Neural cell (in vitro differentiated cells): Measurements from ENCODE around the gene ZBTB42.

Experiments
- EP300 ChIP-seq: fragments of 450-650 bp; conservative IDR thresholded peaks from 2 replicates; pipeline ENCODE4 v1.6.1; 2014; ENCODE audit warnings: antibody characterized with exemption, mild to moderate bottlenecking, moderate library complexity; ENCODE audit not compliant: poor library complexity, severe bottlenecking
- EZH2 ChIP-seq: fragments of 200-600, 300-800 bp; shearing (Covaris generic), sonication (generic); IDR thresholded peaks from 2 replicates; pipeline ENCODE4 v1.6.1; 2014; ENCODE audit warnings: antibody characterized with exemption, low read length, borderline replicate concordance, mild to moderate bottlenecking; ENCODE audit not compliant: insufficient read depth, poor library complexity, severe bottlenecking
- MXI1 ChIP-seq: fragments of 450-650 bp; conservative IDR thresholded peaks from 2 replicates; pipeline ENCODE4 v1.6.1; 2014; ENCODE audit warnings: antibody characterized with exemption, mild to moderate bottlenecking; ENCODE audit not compliant: poor library complexity, severe bottlenecking
- POLR2AphosphoS5 ChIP-seq: IDR thresholded peaks from 2 replicates; pipeline ENCODE4 v1.6.1; 2012
- RAD21 ChIP-seq: fragments of 450-650 bp; conservative IDR thresholded peaks from 2 replicates; pipeline ENCODE4 v1.6.1; 2014; ENCODE audit warnings: antibody characterized with exemption, mild to moderate bottlenecking, moderate library complexity
- REST ChIP-seq: IDR thresholded peaks from 2 replicates; pipeline ENCODE4 v1.6.1; 2012; ENCODE audit warnings: borderline replicate concordance
- SMC3 ChIP-seq: fragments of 450-650 bp; conservative IDR thresholded peaks from 2 replicates; pipeline ENCODE4 v1.6.1; 2014; ENCODE audit warnings: antibody characterized with exemption, mild to moderate bottlenecking, moderate library complexity; ENCODE audit not compliant: poor library complexity
- TAF1 ChIP-seq: IDR thresholded peaks from 2 replicates; pipeline ENCODE4 v1.6.1; 2012; ENCODE audit warnings: low read depth
- TF ChIP-seq, protein P1 (sequence below): fragments of 450-650 bp; IDR thresholded peaks from 2 replicates; pipeline ENCODE4 v1.5.1; 2014; ENCODE audit warnings: antibody characterized with exemption, mild to moderate bottlenecking, moderate library complexity; ENCODE audit not compliant: poor library complexity, severe bottlenecking

- TF ChIP-seq, protein P1, sequence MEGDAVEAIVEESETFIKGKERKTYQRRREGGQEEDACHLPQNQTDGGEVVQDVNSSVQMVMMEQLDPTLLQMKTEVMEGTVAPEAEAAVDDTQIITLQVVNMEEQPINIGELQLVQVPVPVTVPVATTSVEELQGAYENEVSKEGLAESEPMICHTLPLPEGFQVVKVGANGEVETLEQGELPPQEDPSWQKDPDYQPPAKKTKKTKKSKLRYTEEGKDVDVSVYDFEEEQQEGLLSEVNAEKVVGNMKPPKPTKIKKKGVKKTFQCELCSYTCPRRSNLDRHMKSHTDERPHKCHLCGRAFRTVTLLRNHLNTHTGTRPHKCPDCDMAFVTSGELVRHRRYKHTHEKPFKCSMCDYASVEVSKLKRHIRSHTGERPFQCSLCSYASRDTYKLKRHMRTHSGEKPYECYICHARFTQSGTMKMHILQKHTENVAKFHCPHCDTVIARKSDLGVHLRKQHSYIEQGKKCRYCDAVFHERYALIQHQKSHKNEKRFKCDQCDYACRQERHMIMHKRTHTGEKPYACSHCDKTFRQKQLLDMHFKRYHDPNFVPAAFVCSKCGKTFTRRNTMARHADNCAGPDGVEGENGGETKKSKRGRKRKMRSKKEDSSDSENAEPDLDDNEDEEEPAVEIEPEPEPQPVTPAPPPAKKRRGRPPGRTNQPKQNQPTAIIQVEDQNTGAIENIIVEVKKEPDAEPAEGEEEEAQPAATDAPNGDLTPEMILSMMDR = no peak
- TF ChIP-seq EP300 (no peak), REST (no peak), EZH2 (no peak), TAF1 (no peak), POLR2AphosphoS5 (no peak), RAD21 (no peak), SMC3 (no peak), MXI1 (no peak)
Observed at GRCh38 chr14:104770072-104770579, 30.8 kb upstream of the ZBTB42 start.
